NCI-H1694 treated with DMSO at 0.1 percent for 48 hours (cell line): ENCODE results near the gene KCNQ4.

ENCODE experiments used
- DNase-seq: peaks from one replicate; lab custom pipeline; 2025; lab: John Stamatoyannopoulos, UW

The KCNQ4 gene

GRCh38 chr1:40755067-40755466 is 28.5 kb upstream of the KCNQ4 start:
- DNase-seq: no peak

- no peak for DNase-seq
Observed at GRCh38 chr1:40756523-40756922, 27.1 kb upstream of the KCNQ4 start.

GRCh38 chr1:40757084-40757483 is 26.5 kb upstream of the KCNQ4 start:
- DNase-seq: no peak

- no peak for DNase-seq
Observed at GRCh38 chr1:40758004-40758403, 25.6 kb upstream of the KCNQ4 start.

- no peak for DNase-seq
Observed at GRCh38 chr1:40758578-40759343, 24.8 kb upstream of the KCNQ4 start.

GRCh38 chr1:40760984-40761383 is 22.6 kb upstream of the KCNQ4 start:
- DNase-seq: no peak

- no peak for DNase-seq
Observed at GRCh38 chr1:40762144-40762923, 21.3 kb upstream of the KCNQ4 start.

GRCh38 chr1:40763742-40764532 is 19.6 kb upstream of the KCNQ4 start:
- DNase-seq: no peak

- no peak for DNase-seq
Observed at GRCh38 chr1:40764981-40765380, 18.6 kb upstream of the KCNQ4 start.

GRCh38 chr1:40766017-40766416 is 17.6 kb upstream of the KCNQ4 start:
- peak; percentile 47 for DNase-seq

GRCh38 chr1:40766560-40766959 is 17.0 kb upstream of the KCNQ4 start:
- no peak for DNase-seq

GRCh38 chr1:40768146-40768990 is 15.2 kb upstream of the KCNQ4 start:
- DNase-seq: no peak

- DNase-seq: peak; percentile 61
Observed at GRCh38 chr1:40769815-40770214, 13.8 kb upstream of the KCNQ4 start.

GRCh38 chr1:40770296-40771070 is 13.1 kb upstream of the KCNQ4 start:
- DNase-seq: no peak

- DNase-seq: no peak
Observed at GRCh38 chr1:40772146-40772955, 11.2 kb upstream of the KCNQ4 start.

GRCh38 chr1:40773748-40774265 is 9.8 kb upstream of the KCNQ4 start:
- DNase-seq: no peak

GRCh38 chr1:40774266-40774998 is 9.2 kb upstream of the KCNQ4 start:
- DNase-seq: peak; percentile 14

GRCh38 chr1:40776236-40777072 is 7.1 kb upstream of the KCNQ4 start:
- no peak for DNase-seq
